Kidney (tissue), 14 donors: ENCODE results near the gene HNRNPAB. TPM values are rescaled to one million over a fixed set of nuclear protein-coding genes. Genes with fewer than 3 reads are reported as not detected.

Experiments used
- DNase-seq, 5 donors: peaks; one replicate each; pipeline ENCODE4 v3.0.0-alpha.2; 2013 to 2020
- FAIRE-seq: peaks from 2 replicates; lab custom pipeline; 2012; peaks lifted over from hg19 to GRCh38; lab: Jason Lieb, UNC
- H3K27ac ChIP-seq, 2 donors: one replicate each; pipeline ENCODE4 v1.7.0; 2013; ENCODE audit warnings: low read depth in 2 of 2, low read length in 2 of 2, inconsistent platforms in 1 of 2
- H3K27me3 ChIP-seq: one replicate; pipeline ENCODE4 v1.7.1; 2013; ENCODE audit warnings: low read length, inconsistent platforms; ENCODE audit not compliant: control insufficient read depth, insufficient read depth
- H3K36me3 ChIP-seq, 3 donors: one replicate each; pipeline versions ENCODE4 v1.7.0 to v1.7.1; 2013; ENCODE audit warnings: low read length in 3 of 3, control low read depth in 1 of 3, inconsistent platforms in 1 of 3; ENCODE audit not compliant: insufficient read depth in 3 of 3, control insufficient read depth in 2 of 3
- H3K4me1 ChIP-seq, 3 donors: one replicate each; pipeline versions ENCODE4 v1.7.0 to v1.7.1; 2013; ENCODE audit warnings: low read length in 3 of 3, inconsistent platforms in 1 of 3, low read depth in 1 of 3; ENCODE audit not compliant: control insufficient read depth in 2 of 3, insufficient read depth in 2 of 3
- H3K4me3 ChIP-seq, 3 donors: one replicate each; pipeline versions ENCODE4 v1.7.0 to v1.8.1; 2013; ENCODE audit warnings: low read length in 3 of 3, control low read depth in 1 of 3, inconsistent platforms in 1 of 3
- H3K9ac ChIP-seq, 3 donors: one replicate each; pipeline versions ENCODE4 v1.7.0 to v1.7.1; 2013; ENCODE audit warnings: low read length in 3 of 3, control low read depth in 1 of 3, inconsistent platforms in 1 of 3
- H3K9me3 ChIP-seq, 3 donors: one replicate each; pipeline versions ENCODE4 v1.7.0 to v1.7.1; 2013; ENCODE audit warnings: low read length in 3 of 3, control low read depth in 1 of 3, inconsistent platforms in 1 of 3; ENCODE audit not compliant: control insufficient read depth in 2 of 3, insufficient read depth in 1 of 3
- CTCF ChIP-seq: IDR thresholded peaks from 3 replicates; pipeline ENCODE4 v1.5.1; 2012; ENCODE audit warnings: mild to moderate bottlenecking, moderate library complexity, borderline replicate concordance; ENCODE audit not compliant: insufficient read depth; ENCODE audit errors: extremely low read depth
- intact Hi-C: fragments of 100-400 bp; cut with DNase I; formaldehyde crosslinking; loops from one replicate; pipeline ENCODE4 v1.11.1; 2022
- polyA plus RNA-seq: library from polyadenylated mRNA; stranded (reverse); fragments of 350-450 nt; fragmentation: Illumina TruSeq; extraction: RNeasy Lipid Tissue Mini Kit (QIAGEN cat#74804); gene quantifications from one replicate; pipeline ENCODE4 v1.2.3, GENCODE V29; 2014; ENCODE audit warnings: low read depth, low replicate concordance; ENCODE audit not compliant: insufficient read depth
- total RNA-seq: library from RNA; stranded (reverse); fragmentation: NEBNext Ultra II Directional; extraction: Animal tissue kit (Norgen Biotek cat#: 25700); gene quantifications from one replicate; pipeline ENCODE4 v1.2.1, GENCODE V29; 2021
- donor health status: control.
- donor health status: control.
- donor health status: control.
- donor health status: control.
- donor health status: control.
- donor health status: DM: yes; HTN: yes; CAD: no.
- donor health status: Normal renal cell carcinoma (clear cell type).

HNRNPAB gene
- total and polyA plus RNA-seq, 2 donors from 2014 or later = 81.8 to 130 TPM

GRCh38 chr5:178256746-178257145 lies 52.4 kb downstream of the HNRNPAB start:
- TF ChIP-seq CTCF = no peak
- no peak overlapping the region for H3K9ac ChIP-seq
- no peak for FAIRE-seq
- no peaks in the 10 kb centered on the region for H3K9me3 ChIP-seq
- H3K27me3 ChIP-seq = no peaks in the 10 kb centered on the region
- H3K4me1 ChIP-seq = no peaks in the 10 kb centered on the region
- DNase-seq = no peak
- H3K4me3 ChIP-seq = no peak overlapping the region
- no peaks in the 10 kb centered on the region for H3K36me3 ChIP-seq
- H3K27ac ChIP-seq = no peak overlapping the region
- intact Hi-C loops = no loop called here

- Histone ChIP-seq H3K9ac (no peak overlapping the region), H3K9me3 (no peaks in the 10 kb centered on the region), H3K36me3 (no peaks in the 10 kb centered on the region), H3K4me1 (no peaks in the 10 kb centered on the region), H3K27ac (no peak overlapping the region), H3K4me3 (no peak overlapping the region), H3K27me3 (no peaks in the 10 kb centered on the region)
- no peak for TF ChIP-seq CTCF
- DNase-seq (no peak), FAIRE-seq (no peak)
- intact Hi-C loops = no loop called here
Measured at GRCh38 chr5:178257650-178258049, 53.3 kb downstream of the HNRNPAB start.

GRCh38 chr5:178259623-178260536 lies 55.5 kb downstream of the HNRNPAB start:
- DNase-seq (no peak), FAIRE-seq (no peak)
- no peak overlapping the region for H3K27ac ChIP-seq
- H3K9me3 ChIP-seq = no peaks in the 10 kb centered on the region
- no peak for TF ChIP-seq CTCF
- no peak overlapping the region for H3K4me3 ChIP-seq
- no peaks in the 10 kb centered on the region for H3K4me1 ChIP-seq
- H3K9ac ChIP-seq = no peak overlapping the region
- no peaks in the 10 kb centered on the region for H3K27me3 ChIP-seq
- H3K36me3 ChIP-seq = no peaks in the 10 kb centered on the region
- intact Hi-C loops = no loop called here

Other genes starting within 250 kb of the HNRNPAB start
- gene PROP1, start 208.3 kb upstream of the HNRNPAB start, total RNA-seq = not detected
- not detected for gene PROP1, start 208.3 kb upstream of the HNRNPAB start, polyA plus RNA-seq
- 5.6 TPM for gene N4BP3, start 91.0 kb upstream of the HNRNPAB start, total RNA-seq
- 2.4 TPM for gene N4BP3, start 91.0 kb upstream of the HNRNPAB start, polyA plus RNA-seq
- gene RMND5B, start 73.5 kb upstream of the HNRNPAB start, total RNA-seq = 45.3 TPM
- 36.6 TPM for gene RMND5B, start 73.5 kb upstream of the HNRNPAB start, polyA plus RNA-seq
- 98.6 TPM for gene NHP2, start 50.6 kb upstream of the HNRNPAB start, total RNA-seq
- gene NHP2, start 50.6 kb upstream of the HNRNPAB start, polyA plus RNA-seq = 129 TPM
- not detected for gene GMCL2, start 17.2 kb upstream of the HNRNPAB start, total RNA-seq
- not detected for gene GMCL2, start 17.2 kb upstream of the HNRNPAB start, polyA plus RNA-seq
- 116 TPM for gene PHYKPL, start 28.3 kb downstream of the HNRNPAB start, total RNA-seq
- gene PHYKPL, start 28.3 kb downstream of the HNRNPAB start, polyA plus RNA-seq = 35.3 TPM